ENCODE data around the gene FN1.
A peak's percentile ranks its signal among the peaks of the same experiment; 100 is the strongest.

The FN1 gene

GRCh38 chr2:215454519-215455246 is 18.8 kb upstream of the FN1 start:
- no peak overlapping the region for H3K4me3 ChIP-seq (ENCODE audit: low read length)
- DNase-seq (ENCODE audit: low read depth): no peak
- peak; percentile 84 for TF ChIP-seq CTCF (conservative IDR thresholded peaks at IDR 0.05; ENCODE audit: low read depth, low read length)

GRCh38 chr2:215452725-215453124 is 16.9 kb upstream of the FN1 start:
- TF ChIP-seq CTCF (conservative IDR thresholded peaks at IDR 0.05; ENCODE audit: low read depth, low read length): no peak
- H3K4me3 ChIP-seq (ENCODE audit: low read length): no peak overlapping the region
- DNase-seq (ENCODE audit: low read depth): no peak

GRCh38 chr2:215451012-215451756 is 15.3 kb upstream of the FN1 start:
- no peak for DNase-seq (ENCODE audit: low read depth)
- TF ChIP-seq CTCF (conservative IDR thresholded peaks at IDR 0.05; ENCODE audit: low read depth, low read length): no peak

GRCh38 chr2:215450188-215451011 is 14.5 kb upstream of the FN1 start:
- no peak overlapping the region for H3K4me3 ChIP-seq (ENCODE audit: low read length)
- TF ChIP-seq CTCF (conservative IDR thresholded peaks at IDR 0.05; ENCODE audit: low read depth, low read length): no peak
- no peak for DNase-seq (ENCODE audit: low read depth)

More at GRCh38 chr2:215451012-215451756, 15.3 kb upstream of the FN1 start:
- H3K4me3 ChIP-seq (ENCODE audit: low read length): no peak overlapping the region

- no peak for DNase-seq (ENCODE audit: low read depth)
- no peak overlapping the region for H3K4me3 ChIP-seq (ENCODE audit: low read length)
- no peak for TF ChIP-seq CTCF (conservative IDR thresholded peaks at IDR 0.05; ENCODE audit: low read depth, low read length)
Observed at GRCh38 chr2:215447673-215448081, 11.8 kb upstream of the FN1 start.

GRCh38 chr2:215447056-215447455 is 11.2 kb upstream of the FN1 start:
- H3K4me3 ChIP-seq (ENCODE audit: low read length): no peak overlapping the region
- DNase-seq (ENCODE audit: low read depth): no peak
- no peak for TF ChIP-seq CTCF (conservative IDR thresholded peaks at IDR 0.05; ENCODE audit: low read depth, low read length)
